Epithelial cell of proximal tubule (primary cell): ENCODE measurements around the gene RASAL1. TPM values are rescaled to one million over a fixed set of nuclear protein-coding genes. Genes with fewer than 3 reads are reported as not detected.

Experiments used
- DNase-seq: peaks from one replicate; pipeline ENCODE4 v3.0.0-alpha.2; 2011; ENCODE audit warnings: low read depth
- H3K4me3 ChIP-seq: 2 replicates; pipeline ENCODE4 v1.5.1; 2011; ENCODE audit warnings: low read depth, mild to moderate bottlenecking, low read length
- CTCF ChIP-seq: conservative IDR thresholded peaks from 2 replicates; pipeline ENCODE4 v1.5.1; 2012; ENCODE audit warnings: low read depth, mild to moderate bottlenecking, low read length
- total RNA-seq: library from RNA; depleted of rRNA; stranded (reverse); fragments of >200 nt; gene quantifications from 2 replicates; pipeline ENCODE4 v1.2.3, GENCODE V29; 2015

RASAL1 gene
- total RNA-seq, 1 donor from 2014 or later = 2.0 TPM

GRCh38 chr12:113072136-113072535, 63.4 kb downstream of the RASAL1 start:
- no peak for DNase-seq
- no peak overlapping the region for H3K4me3 ChIP-seq
- TF ChIP-seq CTCF = no peak

GRCh38 chr12:113071135-113072112, 64.1 kb downstream of the RASAL1 start:
- no peak overlapping the region for H3K4me3 ChIP-seq
- DNase-seq = no peak
- TF ChIP-seq CTCF = no peak

- no peak overlapping the region for H3K4me3 ChIP-seq
- TF ChIP-seq CTCF = no peak
- no peak for DNase-seq
Measured at GRCh38 chr12:113070117-113070906, 65.2 kb downstream of the RASAL1 start.

GRCh38 chr12:113069751-113070116, 65.8 kb downstream of the RASAL1 start:
- DNase-seq = no peak
- no peak overlapping the region for H3K4me3 ChIP-seq
- no peak for TF ChIP-seq CTCF

GRCh38 chr12:113069149-113069548, 66.4 kb downstream of the RASAL1 start:
- no peak overlapping the region for H3K4me3 ChIP-seq
- DNase-seq = no peak
- no peak for TF ChIP-seq CTCF

GRCh38 chr12:113067987-113068935, 67.3 kb downstream of the RASAL1 start:
- TF ChIP-seq CTCF = no peak
- no peak for DNase-seq
- H3K4me3 ChIP-seq = no peak overlapping the region
